ENCODE results near the gene PRM1.

DNA sequence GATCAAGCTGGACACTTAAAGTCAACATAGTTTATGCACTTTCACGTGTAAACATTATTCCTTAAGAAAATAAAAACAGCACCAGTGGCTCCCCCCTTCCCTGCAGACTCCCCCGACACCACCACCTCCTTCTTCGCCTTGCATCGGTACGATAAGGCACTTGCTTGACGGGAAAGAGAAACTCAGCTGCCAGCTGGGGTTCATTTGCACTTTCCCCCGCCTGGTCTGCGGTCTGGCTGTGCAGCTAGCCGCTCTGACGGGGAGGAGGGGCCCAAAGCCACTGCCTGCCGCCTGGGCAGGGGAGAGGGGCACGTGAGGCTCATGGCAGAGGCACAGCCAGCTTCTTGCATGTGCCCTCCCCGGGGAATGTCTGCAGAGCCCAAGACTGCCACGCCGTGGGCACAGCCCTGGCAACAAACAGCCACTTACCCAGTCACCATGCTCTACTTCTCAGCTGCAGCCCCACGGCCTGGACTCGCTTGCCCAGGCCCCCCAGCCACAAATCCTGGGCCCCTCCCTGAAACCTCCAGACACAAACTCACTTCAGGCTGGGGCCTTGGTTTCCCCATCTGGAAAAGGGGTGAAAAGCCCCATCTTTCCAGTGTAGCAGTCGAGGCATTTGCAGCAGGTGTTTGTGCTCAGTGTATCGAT, 16.5 kb upstream of the PRM1 start:
- no peak for TF ChIP-seq CTCF (IDR thresholded peaks at IDR 0.05)
- TF ChIP-seq NFYB (CRISPR knock-in tag; conservative IDR thresholded peaks at IDR 0.05; ENCODE audit: low read depth) = no peak
- TF ChIP-seq SMAD3 (CRISPR knock-in tag; IDR thresholded peaks at IDR 0.05; ENCODE audit: borderline replicate concordance) = no peak
- TF ChIP-seq ZBTB21 (CRISPR knock-in tag; IDR thresholded peaks at IDR 0.05; ENCODE audit: borderline replicate concordance) = peak; percentile 62; the same call in 1 of the 2 replicates
- TF ChIP-seq, protein P1, sequence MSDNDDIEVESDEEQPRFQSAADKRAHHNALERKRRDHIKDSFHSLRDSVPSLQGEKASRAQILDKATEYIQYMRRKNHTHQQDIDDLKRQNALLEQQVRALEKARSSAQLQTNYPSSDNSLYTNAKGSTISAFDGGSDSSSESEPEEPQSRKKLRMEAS (CRISPR knock-in tag; IDR thresholded peaks at IDR 0.05) = peak; percentile 78
- TF ChIP-seq TCF7 (CRISPR knock-in tag; IDR thresholded peaks at IDR 0.05; ENCODE audit: low read depth) = no peak
- TF ChIP-seq CREM (CRISPR knock-in tag; IDR thresholded peaks at IDR 0.05) = no peak
- no peak for TF ChIP-seq ZNF121 (CRISPR knock-in tag; IDR thresholded peaks at IDR 0.05)
- no peak for TF ChIP-seq CBFB (CRISPR knock-in tag; IDR thresholded peaks at IDR 0.05; ENCODE audit: low read depth)
- TF ChIP-seq, protein P2, sequence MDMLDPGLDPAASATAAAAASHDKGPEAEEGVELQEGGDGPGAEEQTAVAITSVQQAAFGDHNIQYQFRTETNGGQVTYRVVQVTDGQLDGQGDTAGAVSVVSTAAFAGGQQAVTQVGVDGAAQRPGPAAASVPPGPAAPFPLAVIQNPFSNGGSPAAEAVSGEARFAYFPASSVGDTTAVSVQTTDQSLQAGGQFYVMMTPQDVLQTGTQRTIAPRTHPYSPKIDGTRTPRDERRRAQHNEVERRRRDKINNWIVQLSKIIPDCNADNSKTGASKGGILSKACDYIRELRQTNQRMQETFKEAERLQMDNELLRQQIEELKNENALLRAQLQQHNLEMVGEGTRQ (CRISPR knock-in tag; IDR thresholded peaks at IDR 0.05) = peak; percentile 85
- TF ChIP-seq STAT6 (CRISPR knock-in tag; conservative IDR thresholded peaks at IDR 0.05; ENCODE audit: low read depth) = no peak
- TF ChIP-seq, protein P3, sequence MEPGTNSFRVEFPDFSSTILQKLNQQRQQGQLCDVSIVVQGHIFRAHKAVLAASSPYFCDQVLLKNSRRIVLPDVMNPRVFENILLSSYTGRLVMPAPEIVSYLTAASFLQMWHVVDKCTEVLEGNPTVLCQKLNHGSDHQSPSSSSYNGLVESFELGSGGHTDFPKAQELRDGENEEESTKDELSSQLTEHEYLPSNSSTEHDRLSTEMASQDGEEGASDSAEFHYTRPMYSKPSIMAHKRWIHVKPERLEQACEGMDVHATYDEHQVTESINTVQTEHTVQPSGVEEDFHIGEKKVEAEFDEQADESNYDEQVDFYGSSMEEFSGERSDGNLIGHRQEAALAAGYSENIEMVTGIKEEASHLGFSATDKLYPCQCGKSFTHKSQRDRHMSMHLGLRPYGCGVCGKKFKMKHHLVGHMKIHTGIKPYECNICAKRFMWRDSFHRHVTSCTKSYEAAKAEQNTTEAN (CRISPR knock-in tag; IDR thresholded peaks at IDR 0.05) = no peak

All from WTC11 (cell line).